GM12891 (cell line): Measurements from ENCODE around the gene GAB1.

ENCODE experiments used
- POLR2A ChIP-seq: IDR thresholded peaks from 2 replicates; pipeline ENCODE4 v1.6.1; 2011; ENCODE audit warnings: low read depth, low read length, control low read depth
- POLR2AphosphoS5 ChIP-seq: IDR thresholded peaks from 2 replicates; pipeline ENCODE4 v1.6.1; 2011; ENCODE audit warnings: low read depth, low read length, control low read depth
- POU2F2 ChIP-seq: IDR thresholded peaks from 2 replicates; pipeline ENCODE4 v1.6.1; 2011; ENCODE audit warnings: low read depth, mild to moderate bottlenecking, control low read depth, low read length, moderate library complexity
- SPI1 ChIP-seq: IDR thresholded peaks from 2 replicates; pipeline ENCODE4 v1.6.1; 2011; ENCODE audit warnings: low read depth, low read length, control low read depth
- TAF1 ChIP-seq: IDR thresholded peaks from 2 replicates; pipeline ENCODE4 v1.6.1; 2011; ENCODE audit warnings: low read depth, low read length, control low read depth

GRCh38 chr4:143437476-143437875 lies 100.8 kb downstream of the GAB1 start:
- no peak for TF ChIP-seq POLR2AphosphoS5
- no peak for TF ChIP-seq POLR2A
- no peak for TF ChIP-seq TAF1
- no peak for TF ChIP-seq POU2F2
- no peak for TF ChIP-seq SPI1
